ENCODE results near the gene OR51Q1. TPM values are rescaled to one million over a fixed set of nuclear protein-coding genes. Genes with fewer than 3 reads are reported as not detected.

OR51Q1 gene, protein sequence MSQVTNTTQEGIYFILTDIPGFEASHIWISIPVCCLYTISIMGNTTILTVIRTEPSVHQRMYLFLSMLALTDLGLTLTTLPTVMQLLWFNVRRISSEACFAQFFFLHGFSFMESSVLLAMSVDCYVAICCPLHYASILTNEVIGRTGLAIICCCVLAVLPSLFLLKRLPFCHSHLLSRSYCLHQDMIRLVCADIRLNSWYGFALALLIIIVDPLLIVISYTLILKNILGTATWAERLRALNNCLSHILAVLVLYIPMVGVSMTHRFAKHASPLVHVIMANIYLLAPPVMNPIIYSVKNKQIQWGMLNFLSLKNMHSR
- not detected for polyA plus RNA-seq (ENCODE audit: insufficient read length)

DNA sequence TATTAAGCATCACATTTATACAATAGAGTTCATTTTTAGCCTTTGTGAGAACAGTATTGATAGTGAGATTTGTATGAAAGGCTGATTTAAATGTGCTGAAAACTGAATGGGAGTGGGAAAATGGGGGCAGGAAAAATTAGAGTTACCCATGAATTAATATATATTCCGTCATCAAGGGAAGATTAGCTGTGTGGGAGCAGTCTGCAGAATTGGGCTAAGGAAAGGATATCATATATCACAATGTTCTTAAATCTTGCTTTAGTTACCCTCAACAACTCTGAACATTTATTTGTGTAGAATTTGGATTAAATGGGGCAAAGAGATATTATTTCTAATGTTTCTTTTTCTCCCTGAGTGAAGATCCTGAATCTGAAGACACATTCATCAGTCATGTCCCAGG, at the start of gene OR51Q1:
OR51Q1 (plus strand) TSS at position 301 of the 400 bp plus-strand sequence; CDS start at position 391, 90 bp downstream.
- no peak for DNase-seq (ENCODE audit: low read depth)

DNA sequence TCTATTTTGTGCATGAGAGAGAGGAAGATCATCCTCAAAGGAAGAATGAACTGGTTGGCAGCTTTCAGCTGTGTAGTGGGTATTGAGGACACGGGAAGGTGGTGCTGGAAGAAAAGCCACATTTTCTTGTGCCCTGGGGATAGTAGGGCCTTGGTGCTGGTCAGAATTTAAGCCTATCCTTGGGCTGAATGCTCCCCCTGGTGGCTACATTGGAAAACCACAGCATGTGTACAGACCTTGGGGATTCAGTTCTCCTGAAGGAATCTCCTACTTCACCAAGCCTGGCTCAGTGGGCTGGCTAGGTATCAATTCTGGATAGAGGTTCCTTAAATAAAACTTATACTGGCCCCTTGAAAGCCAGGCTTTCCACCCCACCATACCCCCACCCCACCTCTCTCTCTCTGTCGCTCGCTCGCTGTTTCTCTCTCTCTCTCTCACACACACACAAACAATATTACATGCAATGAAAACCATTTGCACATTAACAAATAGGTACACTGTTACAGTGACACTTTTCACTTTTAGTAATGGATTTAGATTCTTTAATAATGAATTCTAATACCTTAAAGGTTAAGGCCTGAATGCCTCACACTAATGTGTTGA, 41.1 kb upstream of the OR51Q1 start:
- no peak for DNase-seq (ENCODE audit: low read depth)

- no peak for DNase-seq (ENCODE audit: low read depth)
Observed at GRCh38 chr11:5383576-5383975, 38.3 kb upstream of the OR51Q1 start, which contains the start of gene OR51M1. TSS of gene OR51M1 (plus strand) at chr11:5383812. CDS start at chr11:5389399, 5,587 bp downstream.

GRCh38 chr11:5384335-5384734, 37.6 kb upstream of the OR51Q1 start:
- DNase-seq (ENCODE audit: low read depth) = no peak

- DNase-seq (ENCODE audit: low read depth) = no peak
Observed at GRCh38 chr11:5390210-5390609, 31.7 kb upstream of the OR51Q1 start.

GRCh38 chr11:5394091-5394490, 27.8 kb upstream of the OR51Q1 start:
- no peak for DNase-seq (ENCODE audit: low read depth)

GRCh38 chr11:5398936-5399335, 23.0 kb upstream of the OR51Q1 start:
- DNase-seq (ENCODE audit: low read depth) = no peak

DNA sequence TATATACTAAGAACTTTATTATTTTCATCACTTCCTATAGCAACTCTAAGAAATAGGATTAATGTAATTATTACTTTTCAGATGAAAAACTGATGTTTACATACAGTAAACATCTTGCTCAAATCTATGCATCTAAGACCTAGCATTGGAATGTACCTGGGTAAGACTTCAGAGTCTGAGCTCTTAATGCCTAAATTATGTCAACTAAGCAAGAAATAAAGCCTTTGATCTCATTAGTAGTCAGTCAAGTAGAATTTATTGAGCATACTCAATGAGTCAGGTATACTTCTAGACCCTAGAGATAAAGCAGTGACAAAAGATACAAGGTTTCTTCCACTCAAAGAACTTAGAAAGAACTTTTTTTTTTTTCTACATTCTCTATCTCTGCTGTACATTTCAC, 16.7 kb upstream of the OR51Q1 start:
- DNase-seq (ENCODE audit: low read depth) = no peak

GRCh38 chr11:5420993-5421392, 918 bp upstream of the OR51Q1 start:
- DNase-seq (ENCODE audit: low read depth) = no peak

GRCh38 chr11:5423131-5423530, 1.2 kb downstream of the OR51Q1 start:
- no peak for DNase-seq (ENCODE audit: low read depth)

GRCh38 chr11:5441414-5441813, 19.5 kb downstream of the OR51Q1 start, which contains the start of gene OR51I1:
TSS of gene OR51I1 (minus strand) at chr11:5441514. CDS start at chr11:5441514, 0 bp downstream.
- DNase-seq (ENCODE audit: low read depth) = no peak

- DNase-seq (ENCODE audit: low read depth) = no peak
Observed at GRCh38 chr11:5443835-5444393, 22.0 kb downstream of the OR51Q1 start.

DNA sequence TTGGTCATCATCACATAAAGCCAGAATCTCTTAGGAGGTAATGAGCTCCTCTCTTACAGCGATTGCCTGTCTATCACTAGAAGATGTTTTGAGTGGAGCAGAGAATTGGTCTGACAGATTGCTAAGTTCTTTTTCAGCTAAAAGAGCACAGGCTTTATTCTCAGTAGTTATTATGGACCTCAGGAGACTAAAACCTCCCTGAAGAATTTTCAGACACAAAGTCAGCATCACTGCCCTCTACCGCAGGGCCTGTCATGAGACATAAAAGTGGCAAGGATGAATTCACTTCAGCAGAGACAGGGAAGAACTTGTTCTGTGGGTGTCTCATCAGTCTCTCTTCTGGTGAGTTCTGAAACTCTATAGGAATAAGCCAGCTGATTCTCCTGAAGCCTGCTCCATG, 27.1 kb downstream of the OR51Q1 start, which contains the start of gene OR51I2:
OR51I2 (plus strand) TSS at position 301 of the 400 bp plus-strand sequence. CDS start 4,166 bp downstream, outside the sequence.
- no peak for DNase-seq (ENCODE audit: low read depth)

DNA sequence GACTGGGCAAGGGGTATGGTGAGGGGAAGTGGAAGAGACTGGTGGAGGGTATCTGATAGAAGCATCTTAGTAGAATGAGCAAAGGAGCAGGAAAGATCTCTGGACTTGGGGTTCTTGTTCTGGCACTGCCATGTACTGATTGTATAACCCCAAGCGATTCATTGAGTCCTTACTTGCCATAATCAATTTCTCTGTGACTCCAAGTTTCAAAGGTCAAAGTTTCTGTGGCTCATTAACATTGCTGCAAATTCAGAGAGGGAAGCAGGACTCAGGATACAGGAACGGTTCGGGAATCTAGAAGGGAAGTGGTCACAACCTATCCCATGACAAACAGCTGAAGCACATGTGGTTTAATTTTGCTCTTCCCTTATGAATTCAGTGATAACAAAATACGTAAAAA, 27.5 kb downstream of the OR51Q1 start:
- DNase-seq (ENCODE audit: low read depth) = no peak

DNA sequence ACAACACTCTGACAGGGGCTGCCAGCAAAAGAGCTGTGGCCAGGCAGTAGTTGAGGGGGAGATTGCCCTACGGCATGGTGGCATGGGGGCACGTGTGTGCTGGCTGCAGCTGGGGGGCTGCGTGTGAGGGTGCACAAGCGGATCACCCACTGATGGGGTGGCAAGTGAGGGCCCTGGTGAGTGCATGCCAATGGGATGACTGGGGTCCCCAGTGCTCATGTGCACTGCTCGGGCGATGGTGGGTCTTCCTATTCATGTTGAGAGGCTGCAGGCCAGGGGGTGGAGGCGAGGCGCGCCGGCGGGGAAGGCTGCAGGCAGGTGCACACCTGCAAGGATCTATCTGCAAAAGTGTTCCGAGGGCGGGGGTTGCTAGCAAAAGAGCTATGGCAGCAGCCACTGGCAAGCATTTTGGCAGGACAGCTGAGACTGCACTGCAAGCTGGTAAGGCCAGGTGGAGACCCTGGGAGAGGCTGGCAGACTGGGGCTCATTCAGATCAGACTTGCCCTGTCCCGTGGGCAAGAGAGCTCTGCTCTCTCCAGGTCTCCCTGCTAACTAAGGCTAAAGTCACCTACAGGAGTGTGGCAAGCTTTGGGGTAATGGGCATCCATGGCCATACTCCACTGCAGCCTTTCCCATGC, 39.2 kb downstream of the OR51Q1 start:
- no peak for DNase-seq (ENCODE audit: low read depth)

DNA sequence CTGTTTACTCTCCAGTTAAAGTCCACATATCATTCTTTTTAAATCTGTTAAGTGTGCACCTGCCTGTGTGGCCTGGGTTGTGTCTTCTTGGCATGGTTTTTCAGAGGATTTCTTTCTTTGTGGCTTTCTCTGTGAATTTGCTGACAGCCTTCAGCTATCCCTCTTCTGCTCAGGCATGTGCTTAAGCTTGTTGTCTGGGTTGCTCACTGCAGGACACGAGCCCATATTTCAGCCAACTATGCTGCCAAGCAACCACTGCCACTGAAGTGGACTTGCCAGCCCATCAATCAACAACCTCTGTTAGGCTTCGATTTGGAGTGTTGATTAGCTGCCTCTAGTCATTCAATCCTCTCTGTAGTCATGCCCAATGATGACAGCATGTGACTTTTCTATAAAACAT, 45.6 kb downstream of the OR51Q1 start:
- no peak for DNase-seq (ENCODE audit: low read depth)

Other genes with a start within 250 kb of the OR51Q1 start
- not detected for gene OR51V1, start 221.4 kb upstream of the OR51Q1 start, polyA plus RNA-seq (ENCODE audit: insufficient read length)
- 273 TPM for gene HBB, start 195.0 kb upstream of the OR51Q1 start, polyA plus RNA-seq (ENCODE audit: insufficient read length)
- not detected for gene HBD, start 187.6 kb upstream of the OR51Q1 start, polyA plus RNA-seq (ENCODE audit: insufficient read length)
- 9.4 TPM for gene HBG1, start 172.3 kb upstream of the OR51Q1 start, polyA plus RNA-seq (ENCODE audit: insufficient read length)
- 4,005 TPM for gene HBG2, start 167.3 kb upstream of the OR51Q1 start, polyA plus RNA-seq (ENCODE audit: insufficient read length)
- gene HBE1, start 152.2 kb upstream of the OR51Q1 start, polyA plus RNA-seq (ENCODE audit: insufficient read length) = 5.5 TPM
- gene OR51B4, start 120.2 kb upstream of the OR51Q1 start, polyA plus RNA-seq (ENCODE audit: insufficient read length) = not detected
- not detected for gene OR51B2, start 97.8 kb upstream of the OR51Q1 start, polyA plus RNA-seq (ENCODE audit: insufficient read length)
- gene OR51B5, start 78.6 kb upstream of the OR51Q1 start, polyA plus RNA-seq (ENCODE audit: insufficient read length) = 0.15 TPM
- not detected for gene OR51B6, start 70.6 kb upstream of the OR51Q1 start, polyA plus RNA-seq (ENCODE audit: insufficient read length)
- gene OR51M1, start 38.3 kb upstream of the OR51Q1 start, polyA plus RNA-seq (ENCODE audit: insufficient read length) = not detected
- gene OR51I1, start 19.4 kb downstream of the OR51Q1 start, polyA plus RNA-seq (ENCODE audit: insufficient read length) = not detected
- not detected for gene OR51I2, start 27.2 kb downstream of the OR51Q1 start, polyA plus RNA-seq (ENCODE audit: insufficient read length)
- not detected for gene OR52D1, start 66.6 kb downstream of the OR51Q1 start, polyA plus RNA-seq (ENCODE audit: insufficient read length)
- gene UBQLN3, start 87.8 kb downstream of the OR51Q1 start, polyA plus RNA-seq (ENCODE audit: insufficient read length) = not detected
- gene UBQLNL, start 94.6 kb downstream of the OR51Q1 start, polyA plus RNA-seq (ENCODE audit: insufficient read length) = 0.18 TPM
- gene OR52H1, start 126.4 kb downstream of the OR51Q1 start, polyA plus RNA-seq (ENCODE audit: insufficient read length) = not detected
- gene OR52B6, start 158.8 kb downstream of the OR51Q1 start, polyA plus RNA-seq (ENCODE audit: insufficient read length) = not detected
- 1.4 TPM for gene TRIM6, start 174.5 kb downstream of the OR51Q1 start, polyA plus RNA-seq (ENCODE audit: insufficient read length)
- gene TRIM34, start 202.9 kb downstream of the OR51Q1 start, polyA plus RNA-seq (ENCODE audit: insufficient read length) = 4.5 TPM